KOPT-K1 (cell line): ENCODE data around the gene NTSR1.

Source experiments
- H3K27ac ChIP-seq: fragments of 200-600 bp; sonication (generic); 2 replicates; pipeline ENCODE4 v1.5.1; 2016; ENCODE audit warnings: antibody characterized with exemption, mild to moderate bottlenecking, low read depth, low read length; ENCODE audit not compliant: poor library complexity, severe bottlenecking
- H3K36me3 ChIP-seq: fragments of 200-600 bp; sonication (generic); 2 replicates; pipeline ENCODE4 v1.5.1; 2017; ENCODE audit warnings: antibody characterized with exemption, mild to moderate bottlenecking, low read length, moderate library complexity; ENCODE audit not compliant: insufficient read depth
- H3K9me3 ChIP-seq: fragments of 200-600 bp; sonication (generic); 2 replicates; pipeline ENCODE4 v1.5.1; 2017; ENCODE audit warnings: antibody characterized with exemption, low read length, mild to moderate bottlenecking; ENCODE audit not compliant: insufficient read depth, poor library complexity, severe bottlenecking

The NTSR1 gene

GRCh38 chr20:62695448-62696414 is 12.9 kb upstream of the NTSR1 start:
- H3K9me3 ChIP-seq: no peaks in the 10 kb centered on the region
- H3K36me3 ChIP-seq: no peaks in the 10 kb centered on the region
- no peak overlapping the region for H3K27ac ChIP-seq

- H3K36me3 ChIP-seq: no peaks in the 10 kb centered on the region
- peak overlapping the region; percentile 28 for H3K27ac ChIP-seq
- H3K9me3 ChIP-seq: no peaks in the 10 kb centered on the region
These were observed 12.1 kb upstream of the NTSR1 start for GRCh38 chr20:62696434-62696957.

GRCh38 chr20:62696989-62697388 is 11.6 kb upstream of the NTSR1 start:
- no peaks in the 10 kb centered on the region for H3K36me3 ChIP-seq
- H3K27ac ChIP-seq: peak overlapping the region; percentile 45

GRCh38 chr20:62697468-62697912 is 11.1 kb upstream of the NTSR1 start:
- Histone ChIP-seq H3K36me3 (no peaks in the 10 kb centered on the region), H3K9me3 (no peaks in the 10 kb centered on the region), H3K27ac (peak overlapping the region; percentile 45)

More at GRCh38 chr20:62696989-62697388, 11.6 kb upstream of the NTSR1 start:
- H3K9me3 ChIP-seq: no peaks in the 10 kb centered on the region

GRCh38 chr20:62698231-62698630 is 10.4 kb upstream of the NTSR1 start:
- Histone ChIP-seq H3K36me3 (no peaks in the 10 kb centered on the region), H3K27ac (no peak overlapping the region), H3K9me3 (no peaks in the 10 kb centered on the region)

GRCh38 chr20:62699296-62699695 is 9.3 kb upstream of the NTSR1 start:
- Histone ChIP-seq H3K9me3 (no peaks in the 10 kb centered on the region), H3K27ac (no peak overlapping the region), H3K36me3 (no peaks in the 10 kb centered on the region)

GRCh38 chr20:62699741-62700140 is 8.9 kb upstream of the NTSR1 start:
- H3K9me3 ChIP-seq: no peaks in the 10 kb centered on the region
- no peak overlapping the region for H3K27ac ChIP-seq
- no peaks in the 10 kb centered on the region for H3K36me3 ChIP-seq

GRCh38 chr20:62700261-62700930 is 8.2 kb upstream of the NTSR1 start:
- H3K36me3 ChIP-seq: no peaks in the 10 kb centered on the region
- no peaks in the 10 kb centered on the region for H3K9me3 ChIP-seq
- H3K27ac ChIP-seq: no peak overlapping the region

- no peaks in the 10 kb centered on the region for H3K9me3 ChIP-seq
- H3K27ac ChIP-seq: no peak overlapping the region
- no peaks in the 10 kb centered on the region for H3K36me3 ChIP-seq
These were observed 7.2 kb upstream of the NTSR1 start for GRCh38 chr20:62701161-62702012.

GRCh38 chr20:62702013-62702300 is 6.7 kb upstream of the NTSR1 start:
- no peaks in the 10 kb centered on the region for H3K36me3 ChIP-seq

GRCh38 chr20:62702895-62703852 is 5.5 kb upstream of the NTSR1 start:
- H3K27ac ChIP-seq: no peak overlapping the region
- no peaks in the 10 kb centered on the region for H3K9me3 ChIP-seq
- no peaks in the 10 kb centered on the region for H3K36me3 ChIP-seq

More at GRCh38 chr20:62702013-62702300, 6.7 kb upstream of the NTSR1 start:
- Histone ChIP-seq H3K27ac (no peak overlapping the region), H3K9me3 (no peaks in the 10 kb centered on the region)

GRCh38 chr20:62703853-62704228 is 4.8 kb upstream of the NTSR1 start:
- H3K9me3 ChIP-seq: no peaks in the 10 kb centered on the region
- no peaks in the 10 kb centered on the region for H3K36me3 ChIP-seq
- no peak overlapping the region for H3K27ac ChIP-seq

GRCh38 chr20:62704341-62704948 is 4.2 kb upstream of the NTSR1 start:
- Histone ChIP-seq H3K36me3 (no peaks in the 10 kb centered on the region), H3K9me3 (no peaks in the 10 kb centered on the region), H3K27ac (no peak overlapping the region)
